IMR-90 (cell line): ENCODE measurements around the gene PPP2R5E. TPM values are rescaled to one million over a fixed set of nuclear protein-coding genes. Genes with fewer than 3 reads are reported as not detected.

Experiments
- ATAC-seq: fragments of 200-7000 bp; cut with Tn5 transposase; 2 replicates; pipeline ENCODE4 v1.9.1; 2020; ENCODE audit warnings: low read depth, mild to moderate bottlenecking, moderate library complexity
- BruUV-seq: library from RNA; stranded (reverse); fragments of 400-500 nt; replicated peaks from 2 replicates; lab custom pipeline; 2021; lab: Mats Ljungman, UMichigan
- CTCF ChIA-PET: fragments of 300-600 bp; formaldehyde crosslinking; extraction: SDS; loops from one replicate; lab custom pipeline; 2021; ENCODE audit warnings: antibody characterized with exemption; lab: Yijun Ruan, JAX
- POLR2A ChIA-PET: fragments of 300-600 bp; sonication (Branson Sonifier 250); formaldehyde crosslinking; loops from one replicate; lab custom pipeline; 2022; ENCODE audit warnings: antibody characterized with exemption; ENCODE audit not compliant: unreplicated experiment; lab: Charles Lee
- DNase-seq: peaks from one replicate; pipeline ENCODE4 v3.0.0; 2013
- H2AFZ ChIP-seq: replicated peaks from 2 replicates; pipeline ENCODE3; 2013; ENCODE audit warnings: low read length, mild to moderate bottlenecking; ENCODE audit not compliant: poor library complexity
- H2AK5ac ChIP-seq: 2 replicates; pipeline ENCODE4 v1.6.1; 2013; ENCODE audit warnings: low read depth, low read length, inconsistent platforms
- H2AK9ac ChIP-seq: replicated peaks from 2 replicates; pipeline ENCODE3; 2013; ENCODE audit warnings: mild to moderate bottlenecking, low read depth, low read length, moderate library complexity; ENCODE audit not compliant: poor library complexity
- H2BK120ac ChIP-seq: 2 replicates; pipeline ENCODE4 v1.6.1; 2013; ENCODE audit warnings: low read depth, low read length, inconsistent platforms
- H2BK15ac ChIP-seq: 3 replicates; pipeline ENCODE4 v1.6.1; 2013; ENCODE audit warnings: low read depth, low read length, inconsistent platforms
- H2BK20ac ChIP-seq: 2 replicates; pipeline ENCODE4 v1.6.1; 2013; ENCODE audit warnings: low read depth, mild to moderate bottlenecking, inconsistent platforms, low read length, moderate library complexity
- H2BK5ac ChIP-seq: 2 replicates; pipeline ENCODE4 v1.6.1; 2013; ENCODE audit warnings: mild to moderate bottlenecking, low read depth, low read length, inconsistent platforms; ENCODE audit not compliant: poor library complexity, severe bottlenecking
- H3K14ac ChIP-seq: replicated peaks from 2 replicates; pipeline ENCODE4 v1.6.1; 2013; ENCODE audit warnings: low read depth, low read length, inconsistent platforms
- H3K18ac ChIP-seq: 2 replicates; pipeline ENCODE4 v1.6.1; 2013; ENCODE audit warnings: low read depth, low read length, control low read depth
- H3K23ac ChIP-seq: 2 replicates; pipeline ENCODE4 v1.6.1; 2013; ENCODE audit warnings: low read depth, low read length, inconsistent platforms
- H3K27ac ChIP-seq: 2 replicates; pipeline ENCODE4 v1.5.1; 2013; ENCODE audit warnings: mild to moderate bottlenecking, control low read depth, low read length; ENCODE audit not compliant: insufficient read depth
- H3K27me3 ChIP-seq: 2 replicates; pipeline ENCODE4 v1.6.1; 2013; ENCODE audit warnings: low read length; ENCODE audit not compliant: control insufficient read depth, insufficient read depth
- H3K36me3 ChIP-seq: 2 replicates; pipeline ENCODE4 v1.6.1; 2013; ENCODE audit warnings: low read length, mixed read lengths; ENCODE audit not compliant: control insufficient read depth, insufficient read depth
- H3K4ac ChIP-seq: 2 replicates; pipeline ENCODE4 v1.6.1; 2013; ENCODE audit warnings: low read depth, low read length, inconsistent platforms
- H3K4me1 ChIP-seq: 2 replicates; pipeline ENCODE4 v1.6.1; 2013; ENCODE audit warnings: low read length, mixed read lengths; ENCODE audit not compliant: control insufficient read depth, insufficient read depth
- H3K4me2 ChIP-seq: 2 replicates; pipeline ENCODE4 v1.6.1; 2013; ENCODE audit warnings: low read depth, mild to moderate bottlenecking, control low read depth, low read length, moderate library complexity
- H3K4me3 ChIP-seq: 2 replicates; pipeline ENCODE4 v1.5.1; 2013; ENCODE audit warnings: low read depth, mild to moderate bottlenecking, control low read depth, low read length, moderate library complexity; ENCODE audit not compliant: insufficient read depth
- H3K56ac ChIP-seq: 2 replicates; pipeline ENCODE4 v1.6.1; 2013; ENCODE audit warnings: low read length, inconsistent platforms; ENCODE audit not compliant: insufficient read depth; ENCODE audit errors: extremely low read depth
- H3K79me1 ChIP-seq, 2 experiments: 2 replicates each; pipeline ENCODE4 v1.6.1; 2013; ENCODE audit warnings: low read length in 2 of 2, inconsistent platforms in 1 of 2, low read depth in 1 of 2
- H3K9ac ChIP-seq: 2 replicates; pipeline ENCODE4 v1.6.1; 2013; ENCODE audit warnings: low read depth, low read length, control low read depth
- H3K9me1 ChIP-seq: 2 replicates; pipeline ENCODE4 v1.6.1; 2013; ENCODE audit warnings: low read length, inconsistent platforms; ENCODE audit not compliant: insufficient read depth
- H3K9me3 ChIP-seq: 2 replicates; pipeline ENCODE4 v1.6.1; 2013; ENCODE audit warnings: low read length; ENCODE audit not compliant: control insufficient read depth, insufficient read depth
- H4K20me1 ChIP-seq: 2 replicates; pipeline ENCODE4 v1.6.1; 2013; ENCODE audit warnings: low read length, inconsistent platforms; ENCODE audit not compliant: insufficient read depth
- H4K5ac ChIP-seq: 2 replicates; pipeline ENCODE4 v1.6.1; 2013; ENCODE audit warnings: mild to moderate bottlenecking, low read depth, low read length, control low read depth
- H4K8ac ChIP-seq, 2 experiments: 2 replicates each; pipeline ENCODE4 v1.6.1; 2013; ENCODE audit warnings: low read depth in 2 of 2, low read length in 2 of 2, control low read depth in 1 of 2, inconsistent platforms in 1 of 2
- H4K91ac ChIP-seq: 2 replicates; pipeline ENCODE4 v1.6.1; 2013; ENCODE audit warnings: low read depth, low read length, inconsistent platforms; ENCODE audit not compliant: insufficient read depth
- BHLHE40 ChIP-seq: fragments of 150-350 bp; IDR thresholded peaks from 2 replicates; pipeline ENCODE4 v1.6.1; 2016; ENCODE audit warnings: mild to moderate bottlenecking, low read depth, low read length
- CHD1 ChIP-seq: IDR thresholded peaks from 2 replicates; pipeline ENCODE4 v1.6.1; 2012; ENCODE audit warnings: low read depth, low read length, improper control_type of control experiment
- CTCF ChIP-seq: conservative IDR thresholded peaks from 2 replicates; pipeline ENCODE4 v1.5.1; 2012; ENCODE audit warnings: mild to moderate bottlenecking, low read depth, low read length, improper control_type of control experiment
- FOS ChIP-seq: fragments of 150-350 bp; IDR thresholded peaks from 2 replicates; pipeline ENCODE4 v1.6.1; 2016; ENCODE audit warnings: low read depth, low read length
- MAZ ChIP-seq: IDR thresholded peaks from 2 replicates; pipeline ENCODE4 v1.6.1; 2012; ENCODE audit warnings: low read depth, mild to moderate bottlenecking, low read length, improper control_type of control experiment, moderate library complexity, borderline replicate concordance
- MXI1 ChIP-seq: IDR thresholded peaks from 2 replicates; pipeline ENCODE4 v1.6.1; 2012; ENCODE audit warnings: low read depth, mild to moderate bottlenecking, low read length, moderate library complexity, borderline replicate concordance
- POLR2A ChIP-seq: IDR thresholded peaks from 2 replicates; pipeline ENCODE4 v1.6.1; 2012; ENCODE audit warnings: mild to moderate bottlenecking, low read depth, low read length
- RAD21 ChIP-seq: IDR thresholded peaks from 2 replicates; pipeline ENCODE4 v1.6.1; 2012; ENCODE audit warnings: low read length, improper control_type of control experiment
- SMC3 ChIP-seq: fragments of 150-350 bp; IDR thresholded peaks from 2 replicates; pipeline ENCODE4 v1.6.1; 2016; ENCODE audit warnings: low read depth, mild to moderate bottlenecking, antibody characterized with exemption, low read length, moderate library complexity
- USF2 ChIP-seq: fragments of 150-350 bp; IDR thresholded peaks from 2 replicates; pipeline ENCODE4 v1.6.1; 2017; ENCODE audit warnings: mild to moderate bottlenecking, antibody characterized with exemption, low read length, low read depth
- WGBS, 2 experiments: methylation state at CpG; one replicate each; pipeline versions ENCODE4 v1.1.5 to v1.1.7; 2013; ENCODE audit warnings: missing lambda C conversion rate in 2 of 2; ENCODE audit not compliant: insufficient read length in 1 of 2; ENCODE audit errors: extremely low coverage in 2 of 2; 5-methylcytosine and 5-hydroxymethylcytosine counted together
- dilution Hi-C: fragments of 300-500 bp; cut with HindIII; formaldehyde crosslinking; loops from one replicate; pipeline ENCODE4 v1.14.3; 2018; ENCODE audit warnings: low sequenced_read_pairs; ENCODE audit not compliant: unreplicated experiment
- in situ Hi-C: fragments of 300-500 bp; cut with MboI; formaldehyde crosslinking; loops from 3 replicates; pipeline ENCODE4 v1.14.3; 2019; ENCODE audit warnings: low sequenced_read_pairs, inconsistent platforms, mixed read lengths
- intact Hi-C: fragments of 100-400 bp; cut with micrococcal nuclease; formaldehyde crosslinking; loops from 2 replicates; pipeline ENCODE4 v1.10.0; 2022
- polyA plus RNA-seq, 3 experiments: library from polyadenylated mRNA; depleted of rRNA; stranded (reverse); fragments of >200 nt; gene quantifications; 2 replicates each; pipeline ENCODE4 v1.2.3, GENCODE V29; 2012; ENCODE audit warnings: low replicate concordance in 1 of 3
- total RNA-seq: library from RNA; depleted of rRNA; stranded (reverse); fragments of >200 nt; gene quantifications from 2 replicates; pipeline ENCODE4 v1.2.3, GENCODE V29; 2012

The PPP2R5E gene
- total and polyA plus RNA-seq, 2 of the 4 experiments (the other 2 are of a cell fraction) = 9.7 to 12.2 TPM

GRCh38 chr14:63421226-63421625 lies 122.0 kb downstream of the PPP2R5E start:
- intact Hi-C loops = no loop called here
- no peak for DNase-seq
- Histone ChIP-seq H3K56ac (no peak overlapping the region), H4K5ac (no peak overlapping the region), H2BK5ac (no peak overlapping the region), H2AK5ac (no peak overlapping the region), H3K27me3 (no peaks in the 10 kb centered on the region), H3K4me3 (no peak overlapping the region), H3K9me1 (peaks cover 3% of the 10 kb centered on the region; the same call in 1 of the 2 replicates), H4K8ac (no peak overlapping the region), H2BK15ac (no peak overlapping the region), H4K20me1 (peaks cover 8% of the 10 kb centered on the region; the same call in 1 of the 2 replicates), H2BK120ac (no peak overlapping the region), H3K4me1 (no peaks in the 10 kb centered on the region), H3K36me3 (peaks cover 7% of the 10 kb centered on the region), H2BK20ac (no peak overlapping the region), H2AFZ (no peak overlapping the region), H3K9ac (no peak overlapping the region), H3K18ac (no peak overlapping the region), H3K14ac (no peak overlapping the region), H2AK9ac (no peak overlapping the region), H3K27ac (no peak overlapping the region), H3K4ac (no peak overlapping the region), H3K79me1 (peaks cover 24 to 45% of the 10 kb centered on the region in 2 experiments), H4K91ac (no peak overlapping the region), H3K23ac (no peak overlapping the region), H3K9me3 (no peaks in the 10 kb centered on the region), H3K4me2 (no peak overlapping the region)
- in situ Hi-C loops = no loop called here
- no CpG with 5 or more reads among the region's 2 CpGs for WGBS, 2 experiments
- CTCF ChIA-PET = interaction anchor here (0.6 kb wide), 1 partner anchor 88 kb away, joined by 5 read pairs; no protein-coding TSS in a partner anchor
- dilution Hi-C loops = no loop called here
- TF ChIP-seq MAZ = no peak
- no peak for TF ChIP-seq USF2
- no peak for TF ChIP-seq FOS
- no peak for TF ChIP-seq RAD21
- no peak for TF ChIP-seq MXI1
- no peak for TF ChIP-seq POLR2A
- TF ChIP-seq BHLHE40 = no peak
- no peak for TF ChIP-seq CTCF
- no peak for TF ChIP-seq SMC3
- TF ChIP-seq CHD1 = no peak
- POLR2A ChIA-PET = no interaction called here
- no peak for ATAC-seq
- no TSS peak for BruUV-seq
